Breast epithelium (tissue), 3 donors: ENCODE measurements around the gene WARS2.

ENCODE experiments used
- POLR2A ChIP-seq: fragments of 450-650 bp; IDR thresholded peaks from one replicate; pipeline ENCODE4 v1.6.1; 2016; ENCODE audit warnings: antibody characterized with exemption, mild to moderate bottlenecking, moderate library complexity
- POLR2AphosphoS5 ChIP-seq, 3 donors: sonication (generic); formaldehyde crosslinking; IDR thresholded peaks; one replicate each; pipeline ENCODE4 v1.6.1; 2017; ENCODE audit warnings: antibody characterized with exemption in 3 of 3
- TF ChIP-seq, protein P1 (sequence below), 3 donors: fragments of 450-650 bp; IDR thresholded peaks; one replicate each; pipeline ENCODE4 v1.5.1; 2016 to 2017; ENCODE audit warnings: antibody characterized with exemption in 3 of 3, mild to moderate bottlenecking in 3 of 3, moderate library complexity in 3 of 3

DNA sequence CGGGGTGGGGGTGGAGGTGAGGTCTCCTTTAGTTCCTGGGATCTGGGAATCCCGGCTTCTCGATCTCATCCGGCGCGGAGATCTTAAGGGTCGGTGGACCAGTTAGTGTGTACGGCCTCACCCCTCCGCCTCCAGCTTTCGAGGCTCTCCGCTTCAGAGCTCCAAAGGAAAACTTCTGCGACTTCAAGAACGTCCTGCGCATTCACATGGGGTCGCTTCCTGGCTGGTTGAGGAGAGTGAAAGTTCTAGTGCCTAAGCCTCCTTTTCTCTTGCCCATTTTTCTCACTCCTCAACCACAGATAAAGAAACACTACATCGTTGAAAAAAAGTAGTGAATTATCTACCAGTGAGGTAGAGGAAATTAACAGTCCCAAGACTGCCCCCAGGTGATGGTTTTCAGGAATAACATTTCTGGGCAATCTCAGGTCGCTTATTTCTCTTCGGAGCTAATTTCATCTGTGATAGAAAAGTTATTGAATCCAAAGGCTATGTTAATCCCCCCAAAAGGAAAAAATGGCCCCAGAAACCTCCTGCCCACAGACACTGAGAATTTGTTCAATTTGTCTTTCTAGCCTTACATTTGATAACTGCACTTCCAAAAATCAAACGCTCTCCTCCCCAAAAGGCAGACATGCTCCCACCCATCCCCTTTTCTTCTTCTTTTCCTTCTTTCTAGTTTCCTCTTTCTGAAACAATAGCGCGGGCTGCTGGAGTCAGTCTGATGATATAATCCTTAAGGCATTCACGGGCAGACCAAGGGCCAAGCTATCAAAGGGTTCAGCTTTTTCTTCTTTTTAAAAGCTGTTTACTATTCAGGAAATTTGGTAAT, 131.8 kb downstream of the WARS2 start:
- TF ChIP-seq, protein P1, sequence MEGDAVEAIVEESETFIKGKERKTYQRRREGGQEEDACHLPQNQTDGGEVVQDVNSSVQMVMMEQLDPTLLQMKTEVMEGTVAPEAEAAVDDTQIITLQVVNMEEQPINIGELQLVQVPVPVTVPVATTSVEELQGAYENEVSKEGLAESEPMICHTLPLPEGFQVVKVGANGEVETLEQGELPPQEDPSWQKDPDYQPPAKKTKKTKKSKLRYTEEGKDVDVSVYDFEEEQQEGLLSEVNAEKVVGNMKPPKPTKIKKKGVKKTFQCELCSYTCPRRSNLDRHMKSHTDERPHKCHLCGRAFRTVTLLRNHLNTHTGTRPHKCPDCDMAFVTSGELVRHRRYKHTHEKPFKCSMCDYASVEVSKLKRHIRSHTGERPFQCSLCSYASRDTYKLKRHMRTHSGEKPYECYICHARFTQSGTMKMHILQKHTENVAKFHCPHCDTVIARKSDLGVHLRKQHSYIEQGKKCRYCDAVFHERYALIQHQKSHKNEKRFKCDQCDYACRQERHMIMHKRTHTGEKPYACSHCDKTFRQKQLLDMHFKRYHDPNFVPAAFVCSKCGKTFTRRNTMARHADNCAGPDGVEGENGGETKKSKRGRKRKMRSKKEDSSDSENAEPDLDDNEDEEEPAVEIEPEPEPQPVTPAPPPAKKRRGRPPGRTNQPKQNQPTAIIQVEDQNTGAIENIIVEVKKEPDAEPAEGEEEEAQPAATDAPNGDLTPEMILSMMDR (IDR thresholded peaks at IDR 0.05) = peak; percentile 44 to 74 (median 49)
- no peak for TF ChIP-seq POLR2AphosphoS5 (IDR thresholded peaks at IDR 0.05)
- TF ChIP-seq POLR2A = no peak
